GM23338 (cell line): Measurements from ENCODE around the gene GRIFIN. TPM values are rescaled to one million over a fixed set of nuclear protein-coding genes. Genes with fewer than 3 reads are reported as not detected.

Source experiments
- ATAC-seq: fragments of 200-7000 bp; cut with Tn5 transposase; 3 replicates; pipeline ENCODE4 v1.9.1; 2020
- DNase-seq: peaks from one replicate; pipeline ENCODE4 v3.0.0-alpha.2; 2015; ENCODE audit warnings: low spot score
- H2AFZ ChIP-seq: fragments of 200-600 bp; sonication (generic); 2 replicates; pipeline ENCODE4 v1.8.0; 2016; ENCODE audit warnings: antibody characterized with exemption, mild to moderate bottlenecking, moderate library complexity
- H3F3A ChIP-seq: fragments of 200-600 bp; sonication (generic); replicated peaks from 2 replicates; pipeline ENCODE4 v1.8.0; 2017; ENCODE audit warnings: antibody characterized with exemption, mixed run types, low read depth
- H3K27ac ChIP-seq: fragments of 200-600 bp; sonication (generic); 2 replicates; pipeline ENCODE4 v1.6.1; 2016; ENCODE audit warnings: low read depth
- H3K27me3 ChIP-seq: fragments of 200-600 bp; sonication (generic); 2 replicates; pipeline ENCODE4 v1.8.0; 2016; ENCODE audit warnings: mild to moderate bottlenecking, mixed run types, moderate library complexity; ENCODE audit not compliant: insufficient read depth
- H3K36me3 ChIP-seq: fragments of 200-600 bp; sonication (generic); 2 replicates; pipeline ENCODE4 v1.8.0; 2016; ENCODE audit warnings: mild to moderate bottlenecking; ENCODE audit not compliant: insufficient read depth
- H3K4me1 ChIP-seq: fragments of 200-600 bp; sonication (generic); 2 replicates; pipeline ENCODE4 v1.8.0; 2016; ENCODE audit warnings: mild to moderate bottlenecking, moderate library complexity; ENCODE audit not compliant: insufficient read depth
- H3K4me2 ChIP-seq: fragments of 200-600 bp; sonication (generic); 2 replicates; pipeline ENCODE4 v1.7.1; 2017; ENCODE audit warnings: mixed run types
- H3K4me3 ChIP-seq: fragments of 200-600 bp; sonication (generic); 2 replicates; pipeline ENCODE4 v1.6.1; 2016; ENCODE audit warnings: mixed run types
- H3K79me2 ChIP-seq: fragments of 200-600 bp; sonication (generic); replicated peaks from 2 replicates; pipeline ENCODE4 v1.8.0; 2017; ENCODE audit warnings: mild to moderate bottlenecking; ENCODE audit not compliant: insufficient read depth
- H3K9me2 ChIP-seq: fragments of 200-600 bp; sonication (generic); 2 replicates; pipeline ENCODE4 v1.8.0; 2017; ENCODE audit not compliant: insufficient read depth
- H4K20me1 ChIP-seq: fragments of 200-600 bp; sonication (generic); replicated peaks from 2 replicates; pipeline ENCODE4 v1.8.0; 2017; ENCODE audit warnings: mild to moderate bottlenecking; ENCODE audit not compliant: insufficient read depth
- H3K27ac Mint-ChIP-seq: 2 replicates; pipeline ENCODE4 v1.8.0; 2020; ENCODE audit warnings: inconsistent platforms, mild to moderate bottlenecking, moderate library complexity, mixed read lengths
- H3K27me3 Mint-ChIP-seq: 3 replicates; pipeline ENCODE4 v1.8.0; 2022; ENCODE audit warnings: low read depth, mild to moderate bottlenecking, moderate library complexity, mixed read lengths, inconsistent platforms; ENCODE audit not compliant: insufficient read depth, poor library complexity
- H3K36me3 Mint-ChIP-seq: 3 replicates; pipeline ENCODE4 v1.8.0; 2021; ENCODE audit warnings: low read depth, mild to moderate bottlenecking, inconsistent platforms, moderate library complexity, mixed read lengths
- H3K4me1 Mint-ChIP-seq: 3 replicates; pipeline ENCODE4 v1.8.0; 2020; ENCODE audit warnings: mild to moderate bottlenecking, inconsistent platforms, mixed read lengths
- H3K4me3 Mint-ChIP-seq: 3 replicates; pipeline ENCODE4 v1.8.0; 2021; ENCODE audit warnings: moderate library complexity, mild to moderate bottlenecking, inconsistent platforms, mixed read lengths
- H3K9me3 Mint-ChIP-seq: 3 replicates; pipeline ENCODE4 v1.8.0; 2020; ENCODE audit warnings: moderate library complexity, mild to moderate bottlenecking, inconsistent platforms, mixed read lengths
- CREB1 ChIP-seq: fragments of 250-450 bp; sonication (Bioruptor Pico); IDR thresholded peaks from 2 replicates; pipeline ENCODE4 v1.5.0; 2020; ENCODE audit warnings: low read depth, mild to moderate bottlenecking, moderate library complexity
- CTCF ChIP-seq, 2 experiments: fragments of 200-600 bp in 1 of 2; sonication (generic) in 1 of 2; conservative IDR thresholded peaks; 2 replicates each; pipeline versions ENCODE4 v1.5.1 to v1.6.1; 2016 to 2017; ENCODE audit warnings: antibody characterized with exemption in 2 of 2, low read depth in 2 of 2, mild to moderate bottlenecking in 2 of 2, moderate library complexity in 1 of 2
- EZH2phosphoT487 ChIP-seq: fragments of 200-600 bp; sonication (generic); IDR thresholded peaks from one replicate; pipeline ENCODE4 v1.8.1; 2018; ENCODE audit warnings: antibody characterized with exemption; ENCODE audit not compliant: unreplicated experiment
- JUNB ChIP-seq: IDR thresholded peaks from one replicate; pipeline ENCODE4 v1.6.1; 2016; ENCODE audit warnings: antibody characterized with exemption; ENCODE audit not compliant: unreplicated experiment
- NANOG ChIP-seq: IDR thresholded peaks from 2 replicates; pipeline ENCODE4 v1.6.1; 2016; ENCODE audit warnings: antibody characterized with exemption, borderline replicate concordance
- POLR2AphosphoS5 ChIP-seq: IDR thresholded peaks from 2 replicates; pipeline ENCODE4 v1.6.1; 2016; ENCODE audit warnings: antibody characterized with exemption, low read depth
- STAT1 ChIP-seq: IDR thresholded peaks from one replicate; pipeline ENCODE4 v1.6.1; 2016; ENCODE audit warnings: antibody characterized with exemption; ENCODE audit not compliant: unreplicated experiment
- ZNF114 ChIP-seq: fragments of 250-450 bp; sonication (Bioruptor Pico); IDR thresholded peaks from 2 replicates; pipeline ENCODE4 v1.5.0; 2020; ENCODE audit warnings: mild to moderate bottlenecking, moderate library complexity
- ZNF331 ChIP-seq: fragments of 250-450 bp; sonication (Bioruptor Pico); IDR thresholded peaks from 2 replicates; pipeline ENCODE4 v1.5.0; 2020; ENCODE audit warnings: low read depth, mild to moderate bottlenecking, moderate library complexity
- ZNF462 ChIP-seq: fragments of 250-450 bp; sonication (Bioruptor Pico); IDR thresholded peaks from 2 replicates; pipeline ENCODE4 v1.5.0; 2020; ENCODE audit warnings: mild to moderate bottlenecking, moderate library complexity
- polyA plus RNA-seq: library from polyadenylated mRNA; unstranded; fragments of >200 nt; fragmentation: Nextera tagmentation; extraction: Ambion mirVana; gene quantifications from 2 replicates; pipeline ENCODE4 v1.2.1, GENCODE V29; 2016
- total RNA-seq: library from RNA; depleted of rRNA; stranded (reverse); fragments of >200 nt; shearing (Covaris generic); gene quantifications from 2 replicates; pipeline ENCODE4 v1.2.3, GENCODE V29; 2014
- TF ChIP-seq, protein P1 (sequence below): IDR thresholded peaks from one replicate; pipeline ENCODE4 v1.6.1; 2018; ENCODE audit warnings: antibody characterized with exemption; ENCODE audit not compliant: unreplicated experiment

The GRIFIN gene
- total and polyA plus RNA-seq, 2 experiments from 2014 or later = not detected

DNA sequence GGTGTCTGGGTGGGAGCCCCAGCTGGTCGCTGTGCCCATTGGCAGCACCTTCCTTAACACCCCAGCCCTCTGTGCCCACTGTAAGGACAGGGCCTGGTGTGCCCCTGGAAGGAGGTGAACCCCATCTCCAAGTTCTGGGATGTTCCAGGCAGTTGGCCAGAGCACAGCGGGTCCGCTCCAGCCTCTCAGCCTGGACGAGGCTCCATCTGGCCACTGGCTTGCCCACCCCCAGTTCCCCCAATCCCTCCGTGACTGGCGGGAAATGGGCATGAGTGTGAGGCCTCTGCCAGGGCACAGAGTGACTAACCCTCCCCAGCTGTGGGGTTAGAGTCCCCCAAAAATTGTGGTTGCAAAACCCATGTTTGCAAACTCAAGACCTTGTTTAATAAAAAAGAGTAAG lies 15.6 kb downstream of the GRIFIN start:
- no peak for DNase-seq
- H3K4me2 ChIP-seq = no peak overlapping the region
- H3K9me2 ChIP-seq = no peaks in the 10 kb centered on the region
- ATAC-seq = no peak
- no peaks in the 10 kb centered on the region for H3K79me2 ChIP-seq
- 0 out of 2 replicates have a peak, but pooled peaks cover under 1% of the 10 kb centered on the region for H3K4me1 ChIP-seq
- peaks cover 2% of the 10 kb centered on the region; the same call in 1 of the 3 replicates for H3K36me3 Mint-ChIP-seq
- no peaks in the 10 kb centered on the region for H3K27me3 ChIP-seq
- H3K27ac Mint-ChIP-seq = no peak overlapping the region
- no peak overlapping the region for H3K27ac ChIP-seq
- no peak overlapping the region for H3K4me3 Mint-ChIP-seq
- H3K36me3 ChIP-seq = no peaks in the 10 kb centered on the region
- peaks cover 7% of the 10 kb centered on the region for H3K27me3 Mint-ChIP-seq
- TF ChIP-seq CTCF (conservative IDR thresholded peaks at IDR 0.05; ENCODE audit: low read depth in 2 of 2) = no peak
- H3K4me1 Mint-ChIP-seq = peaks cover 6% of the 10 kb centered on the region
- peaks cover 11% of the 10 kb centered on the region for H3K9me3 Mint-ChIP-seq
- H3F3A ChIP-seq = 0 out of 2 replicates have a peak, but pooled peaks cover 2% of the 10 kb centered on the region
- no peak overlapping the region for H2AFZ ChIP-seq
- no peak overlapping the region for H3K4me3 ChIP-seq
- no peaks in the 10 kb centered on the region for H4K20me1 ChIP-seq

GRCh38 chr7:2460188-2460587 lies 16.0 kb downstream of the GRIFIN start:
- H3K4me2 ChIP-seq = no peak overlapping the region
- Mint-ChIP-seq H3K27ac (no peak overlapping the region), H3K9me3 (peaks cover 12% of the 10 kb centered on the region), H3K4me1 (peaks cover 5% of the 10 kb centered on the region), H3K36me3 (peaks cover 2% of the 10 kb centered on the region; the same call in 1 of the 3 replicates), H3K4me3 (no peak overlapping the region), H3K27me3 (peaks cover 8% of the 10 kb centered on the region)
- 0 out of 2 replicates have a peak, but pooled peaks cover 2% of the 10 kb centered on the region for H3F3A ChIP-seq
- no peak overlapping the region for H3K27ac ChIP-seq
- H3K4me1 ChIP-seq = no peaks in the 10 kb centered on the region
- no peak for ATAC-seq
- no peak for DNase-seq
- no peaks in the 10 kb centered on the region for H3K9me2 ChIP-seq
- no peaks in the 10 kb centered on the region for H3K79me2 ChIP-seq
- H4K20me1 ChIP-seq = no peaks in the 10 kb centered on the region
- H3K27me3 ChIP-seq = no peaks in the 10 kb centered on the region
- no peak overlapping the region for H2AFZ ChIP-seq
- H3K4me3 ChIP-seq = no peak overlapping the region
- H3K36me3 ChIP-seq = no peaks in the 10 kb centered on the region
- TF ChIP-seq ZNF114 (CRISPR knock-in tag) (no peak), ZNF462 (CRISPR knock-in tag) (no peak), CREB1 (no peak), EZH2phosphoT487 (no peak), JUNB (no peak), STAT1 (no peak), NANOG (no peak), POLR2AphosphoS5 (no peak), ZNF331 (CRISPR knock-in tag) (no peak)
- TF ChIP-seq, protein P1, sequence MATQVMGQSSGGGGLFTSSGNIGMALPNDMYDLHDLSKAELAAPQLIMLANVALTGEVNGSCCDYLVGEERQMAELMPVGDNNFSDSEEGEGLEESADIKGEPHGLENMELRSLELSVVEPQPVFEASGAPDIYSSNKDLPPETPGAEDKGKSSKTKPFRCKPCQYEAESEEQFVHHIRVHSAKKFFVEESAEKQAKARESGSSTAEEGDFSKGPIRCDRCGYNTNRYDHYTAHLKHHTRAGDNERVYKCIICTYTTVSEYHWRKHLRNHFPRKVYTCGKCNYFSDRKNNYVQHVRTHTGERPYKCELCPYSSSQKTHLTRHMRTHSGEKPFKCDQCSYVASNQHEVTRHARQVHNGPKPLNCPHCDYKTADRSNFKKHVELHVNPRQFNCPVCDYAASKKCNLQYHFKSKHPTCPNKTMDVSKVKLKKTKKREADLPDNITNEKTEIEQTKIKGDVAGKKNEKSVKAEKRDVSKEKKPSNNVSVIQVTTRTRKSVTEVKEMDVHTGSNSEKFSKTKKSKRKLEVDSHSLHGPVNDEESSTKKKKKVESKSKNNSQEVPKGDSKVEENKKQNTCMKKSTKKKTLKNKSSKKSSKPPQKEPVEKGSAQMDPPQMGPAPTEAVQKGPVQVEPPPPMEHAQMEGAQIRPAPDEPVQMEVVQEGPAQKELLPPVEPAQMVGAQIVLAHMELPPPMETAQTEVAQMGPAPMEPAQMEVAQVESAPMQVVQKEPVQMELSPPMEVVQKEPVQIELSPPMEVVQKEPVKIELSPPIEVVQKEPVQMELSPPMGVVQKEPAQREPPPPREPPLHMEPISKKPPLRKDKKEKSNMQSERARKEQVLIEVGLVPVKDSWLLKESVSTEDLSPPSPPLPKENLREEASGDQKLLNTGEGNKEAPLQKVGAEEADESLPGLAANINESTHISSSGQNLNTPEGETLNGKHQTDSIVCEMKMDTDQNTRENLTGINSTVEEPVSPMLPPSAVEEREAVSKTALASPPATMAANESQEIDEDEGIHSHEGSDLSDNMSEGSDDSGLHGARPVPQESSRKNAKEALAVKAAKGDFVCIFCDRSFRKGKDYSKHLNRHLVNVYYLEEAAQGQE = no peak
